Fibroblast of villous mesenchyme (primary cell): ENCODE measurements around the gene CCPG1. TPM values are rescaled to one million over a fixed set of nuclear protein-coding genes. Genes with fewer than 3 reads are reported as not detected.
A peak's percentile ranks its signal among the peaks of the same experiment; 100 is the strongest.
"Not testable (repeated sequence)": the region's sequence is repeated elsewhere in the genome, so short reads cannot be mapped to it uniquely, and the experiment has no call there.

Experiments
- DNase-seq: peaks from one replicate; pipeline ENCODE4 v3.0.0-alpha.2; 2010; ENCODE audit warnings: low read depth
- H3K4me3 ChIP-seq: 2 replicates; pipeline ENCODE4 v1.5.1; 2011; ENCODE audit warnings: low read depth, mild to moderate bottlenecking, low read length
- total RNA-seq: library from RNA; depleted of rRNA; stranded (reverse); fragments of >200 nt; gene quantifications from 2 replicates; pipeline ENCODE4 v1.2.3, GENCODE V29; 2012
- TF ChIP-seq, protein P1 (sequence below): IDR thresholded peaks from 2 replicates; pipeline ENCODE4 v1.5.1; 2012; ENCODE audit warnings: low read depth, mild to moderate bottlenecking, low read length; ENCODE audit not compliant: insufficient read depth

Gene CCPG1
- total RNA-seq, 1 donor = 42.3 TPM

DNA sequence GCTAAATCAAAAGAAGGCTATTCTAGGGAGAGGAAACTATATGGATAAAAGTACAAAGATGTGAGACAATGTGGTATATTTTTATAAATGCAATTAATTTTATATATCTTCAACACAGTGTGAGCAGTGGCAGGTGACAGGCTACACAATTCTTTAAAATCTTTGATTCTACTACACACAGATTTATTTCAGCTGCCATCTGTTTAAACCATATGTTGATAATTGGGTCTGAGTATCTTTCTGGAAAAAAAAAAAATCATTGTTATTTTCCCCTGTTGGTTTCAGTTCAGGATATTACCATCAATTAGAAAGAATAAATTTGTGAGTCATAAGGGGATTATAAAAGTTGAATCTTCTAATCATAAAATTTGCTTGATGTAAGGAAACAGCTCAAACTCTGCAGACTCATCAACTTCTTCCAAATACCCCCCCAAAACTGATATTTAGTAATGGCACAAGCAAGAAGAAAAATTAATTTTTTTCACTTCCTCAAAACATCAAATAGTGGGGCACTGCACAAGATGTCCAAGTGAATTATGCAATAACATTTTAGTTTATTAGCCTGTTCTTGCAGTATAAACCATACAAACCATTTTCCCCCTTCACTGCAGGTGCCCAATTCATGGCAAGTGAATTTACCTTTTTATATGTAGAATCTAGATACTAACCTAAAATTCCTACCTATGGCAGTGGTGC lies 12.2 kb upstream of the CCPG1 start:
- no peak overlapping the region for H3K4me3 ChIP-seq
- DNase-seq = no peak
- TF ChIP-seq, protein P1, sequence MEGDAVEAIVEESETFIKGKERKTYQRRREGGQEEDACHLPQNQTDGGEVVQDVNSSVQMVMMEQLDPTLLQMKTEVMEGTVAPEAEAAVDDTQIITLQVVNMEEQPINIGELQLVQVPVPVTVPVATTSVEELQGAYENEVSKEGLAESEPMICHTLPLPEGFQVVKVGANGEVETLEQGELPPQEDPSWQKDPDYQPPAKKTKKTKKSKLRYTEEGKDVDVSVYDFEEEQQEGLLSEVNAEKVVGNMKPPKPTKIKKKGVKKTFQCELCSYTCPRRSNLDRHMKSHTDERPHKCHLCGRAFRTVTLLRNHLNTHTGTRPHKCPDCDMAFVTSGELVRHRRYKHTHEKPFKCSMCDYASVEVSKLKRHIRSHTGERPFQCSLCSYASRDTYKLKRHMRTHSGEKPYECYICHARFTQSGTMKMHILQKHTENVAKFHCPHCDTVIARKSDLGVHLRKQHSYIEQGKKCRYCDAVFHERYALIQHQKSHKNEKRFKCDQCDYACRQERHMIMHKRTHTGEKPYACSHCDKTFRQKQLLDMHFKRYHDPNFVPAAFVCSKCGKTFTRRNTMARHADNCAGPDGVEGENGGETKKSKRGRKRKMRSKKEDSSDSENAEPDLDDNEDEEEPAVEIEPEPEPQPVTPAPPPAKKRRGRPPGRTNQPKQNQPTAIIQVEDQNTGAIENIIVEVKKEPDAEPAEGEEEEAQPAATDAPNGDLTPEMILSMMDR = no peak

DNA sequence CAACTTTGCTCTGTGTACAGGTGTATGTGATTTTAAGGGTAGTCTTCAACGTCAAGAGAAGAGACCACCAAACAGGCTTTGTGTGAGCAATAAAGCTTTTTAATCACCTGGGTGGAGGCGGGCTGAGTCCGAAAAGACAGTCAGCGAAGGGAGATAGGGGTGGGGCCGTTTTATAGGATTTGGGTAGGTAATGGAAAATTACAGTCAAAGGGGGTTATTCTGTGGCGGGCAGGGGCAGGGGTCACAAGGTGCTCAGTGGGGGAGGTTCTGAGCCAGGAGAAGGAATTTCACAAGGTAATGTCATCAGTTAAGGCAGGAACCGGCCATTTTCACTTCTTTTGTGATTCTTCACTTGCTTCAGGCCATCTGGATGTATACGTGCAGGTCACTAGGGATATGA lies 9.5 kb upstream of the CCPG1 start:
- not testable (repeated sequence) for DNase-seq, H3K4me3 ChIP-seq

DNA sequence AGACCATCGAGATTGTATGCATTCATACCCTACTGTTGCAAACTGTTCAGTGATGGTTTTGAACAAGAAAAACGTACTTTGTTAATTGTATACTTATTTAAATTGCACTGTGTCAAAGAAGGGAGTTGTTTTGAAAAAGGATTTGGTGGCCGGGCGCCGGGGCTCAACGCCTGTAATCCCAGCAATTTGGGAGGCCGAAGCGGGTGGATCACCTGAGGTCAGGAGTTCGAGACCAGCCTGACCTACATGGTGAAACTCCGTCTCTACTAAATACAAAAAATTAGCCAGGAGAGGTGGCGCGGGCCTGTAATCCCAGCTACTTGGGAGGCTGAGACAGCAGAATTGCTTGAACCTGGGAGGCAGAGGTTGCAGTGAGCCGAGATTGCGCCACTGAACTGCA lies 817 bp upstream of the CCPG1 start:
- H3K4me3 ChIP-seq = peak overlapping the region; percentile 82
- DNase-seq = not testable (repeated sequence)

DNA sequence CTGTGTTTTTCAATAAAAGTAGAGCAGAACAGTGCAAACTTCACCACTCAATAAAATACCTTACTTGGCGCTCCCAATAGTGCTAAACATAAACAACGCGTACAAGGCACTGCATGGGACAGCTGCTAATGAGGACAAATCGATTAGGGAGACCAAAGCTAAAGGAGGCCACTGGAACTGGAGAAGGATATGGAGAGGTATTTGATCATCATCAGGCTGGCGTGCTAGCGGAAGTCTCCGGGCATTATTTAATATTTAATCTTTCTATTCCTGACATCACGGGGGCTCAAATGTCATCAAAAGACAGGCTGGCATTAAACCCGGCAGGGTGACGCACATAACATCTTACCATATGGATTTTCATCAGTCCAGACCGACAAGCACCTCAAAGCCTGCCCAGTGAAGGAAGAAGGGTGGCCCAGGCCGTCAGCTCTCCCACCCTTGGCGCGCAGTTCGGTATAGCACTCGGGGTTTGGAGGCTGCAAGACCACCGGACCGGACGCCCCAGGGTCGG lies 604 bp downstream of the CCPG1 start:
- TF ChIP-seq, protein P1 = no peak
- peak overlapping the region; percentile 82 for H3K4me3 ChIP-seq
- DNase-seq = peak; percentile 42

DNA sequence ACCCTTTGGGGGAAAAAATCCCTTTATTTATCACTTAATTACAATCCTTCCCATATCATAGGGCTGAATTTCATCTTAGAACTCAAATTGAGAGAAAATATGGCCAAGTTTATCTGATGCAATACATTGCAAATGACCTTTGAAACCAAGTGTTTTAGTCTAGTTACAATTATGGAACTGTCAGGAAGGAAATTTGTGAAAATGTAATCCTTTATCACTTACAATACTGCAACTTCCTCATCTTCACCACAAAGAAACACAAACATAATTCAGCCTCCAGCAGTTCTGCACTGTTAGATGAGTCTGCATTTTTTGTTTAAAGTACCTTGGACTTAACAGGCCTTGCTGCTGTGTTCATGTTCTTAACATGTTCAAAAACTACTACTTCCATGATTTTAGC lies 4.6 kb downstream of the CCPG1 start:
- H3K4me3 ChIP-seq = no peak overlapping the region
- DNase-seq = peak; percentile 71
- TF ChIP-seq, protein P1 = no peak

DNA sequence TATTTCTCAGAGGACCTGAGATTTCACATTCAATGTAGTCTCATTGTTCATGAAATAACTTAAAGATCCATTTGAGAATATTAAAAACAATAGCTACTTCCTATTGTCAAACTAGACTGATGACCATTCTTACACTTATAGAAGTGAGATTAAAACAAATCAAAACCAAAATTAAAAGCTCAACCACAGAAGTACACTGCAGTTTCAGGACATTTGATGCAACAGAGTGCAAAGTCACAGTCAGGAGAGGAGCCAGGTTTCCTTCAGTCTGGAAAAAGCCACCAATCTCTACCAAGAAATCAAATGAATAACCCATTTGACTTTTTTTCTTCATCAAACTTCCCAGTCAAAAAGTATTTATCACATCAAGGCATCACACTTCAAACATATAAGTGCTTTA lies 5.5 kb downstream of the CCPG1 start:
- no peak overlapping the region for H3K4me3 ChIP-seq
- peak; percentile 40 for DNase-seq
- TF ChIP-seq, protein P1 = no peak

DNA sequence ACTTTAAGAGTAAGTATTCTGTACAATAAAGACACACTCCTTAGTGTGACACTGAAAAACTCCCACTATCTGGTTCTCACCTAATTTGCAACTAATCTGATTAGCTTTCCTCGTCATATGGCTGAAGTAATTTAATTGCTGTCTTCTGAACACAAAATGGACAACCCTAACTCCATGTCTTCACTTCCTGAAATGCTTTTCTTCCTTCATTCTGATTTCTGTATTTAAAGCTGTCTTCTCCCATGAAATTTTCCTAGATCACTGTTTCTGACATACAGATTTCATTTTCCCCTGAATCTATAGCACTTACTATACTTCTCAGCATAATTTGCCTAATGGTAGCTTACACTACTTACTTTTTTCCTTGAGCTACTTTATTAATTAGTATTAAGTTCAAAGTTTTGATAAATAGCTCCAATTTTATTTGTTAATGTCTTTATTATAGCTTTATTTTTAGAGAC lies 6.3 kb downstream of the CCPG1 start:
- H3K4me3 ChIP-seq = no peak overlapping the region
- TF ChIP-seq, protein P1 = no peak
- no peak for DNase-seq

DNA sequence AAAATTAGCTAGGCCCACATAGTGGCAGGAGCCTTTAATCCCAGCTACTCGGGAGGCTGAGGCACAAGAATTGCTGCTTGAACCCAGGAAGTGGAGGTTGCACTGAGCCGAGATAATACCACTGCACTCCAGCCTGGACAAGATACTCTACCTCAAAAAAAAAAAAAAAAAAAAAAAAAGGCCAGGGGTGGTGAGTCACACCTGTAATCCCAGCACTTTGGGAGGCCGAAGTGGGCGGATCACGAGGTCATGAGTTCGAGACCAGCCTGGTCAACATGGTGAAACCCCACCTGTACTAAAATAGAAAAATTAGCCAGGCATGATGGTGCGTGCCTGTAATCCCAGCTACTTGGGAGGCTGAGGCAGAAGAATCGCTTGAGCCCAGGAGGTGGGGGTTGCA lies 8.1 kb downstream of the CCPG1 start:
- not testable (repeated sequence) for DNase-seq, H3K4me3 ChIP-seq
